Aorta (tissue), 5 donors: ENCODE data around the gene HTR2B. TPM values are rescaled to one million over a fixed set of nuclear protein-coding genes. Genes with fewer than 3 reads are reported as not detected.
"Not testable (repeated sequence)": the region's sequence is repeated elsewhere in the genome, so short reads cannot be mapped to it uniquely, and the experiment has no call there.

ENCODE experiments used
- ATAC-seq: fragments of 200-7000 bp; cut with Tn5 transposase; one replicate; pipeline ENCODE4 v1.9.1; 2022; ENCODE audit warnings: moderate library complexity; ENCODE audit not compliant: low FRiP score
- DNase-seq, 2 donors: peaks; one replicate each; pipeline ENCODE4 v3.0.0-alpha.2; 2020
- H3K27ac ChIP-seq, 2 donors: one replicate each; pipeline ENCODE4 v1.5.1; 2013; ENCODE audit warnings: low read length in 2 of 2, mild to moderate bottlenecking in 2 of 2, moderate library complexity in 2 of 2, control low read depth in 1 of 2, inconsistent platforms in 1 of 2, low read depth in 1 of 2
- H3K27me3 ChIP-seq, 2 donors: one replicate each; pipeline ENCODE4 v1.6.1; 2013; ENCODE audit warnings: control low read depth in 1 of 2, low read length in 1 of 2, mild to moderate bottlenecking in 1 of 2, moderate library complexity in 1 of 2; ENCODE audit not compliant: insufficient read depth in 2 of 2, control insufficient read depth in 1 of 2
- H3K36me3 ChIP-seq, 2 donors: one replicate each; pipeline ENCODE4 v1.6.1; 2013; ENCODE audit warnings: control low read depth in 1 of 2, low read length in 1 of 2, mild to moderate bottlenecking in 1 of 2; ENCODE audit not compliant: insufficient read depth in 2 of 2, control insufficient read depth in 1 of 2
- H3K4me1 ChIP-seq, 2 donors: one replicate each; pipeline ENCODE4 v1.6.1; 2013; ENCODE audit warnings: low read length in 2 of 2, control low read depth in 1 of 2, mild to moderate bottlenecking in 1 of 2, moderate library complexity in 1 of 2; ENCODE audit not compliant: insufficient read depth in 2 of 2, control insufficient read depth in 1 of 2
- H3K4me3 ChIP-seq, 2 donors: one replicate each; pipeline ENCODE4 v1.5.1; 2013; ENCODE audit warnings: low read length in 2 of 2, control low read depth in 1 of 2, mild to moderate bottlenecking in 1 of 2
- H3K9me3 ChIP-seq: one replicate; pipeline ENCODE4 v1.6.1; 2013; ENCODE audit warnings: mild to moderate bottlenecking, low read length; ENCODE audit not compliant: control insufficient read depth
- WGBS, 2 donors: extraction: QIAGEN DNeasy Blood & Tissue Kit; methylation state at CpG; one replicate each; pipeline ENCODE4 v1.1.7; 2013; 5-methylcytosine and 5-hydroxymethylcytosine counted together
- intact Hi-C, 2 donors: fragments of 100-400 bp; cut with DNase I; formaldehyde crosslinking; loops; one replicate each; pipeline versions ENCODE4 v1.14.2 to v1.15.0; 2022
- polyA plus RNA-seq, 2 donors: library from polyadenylated mRNA; stranded (reverse); fragments of 200-250 nt; gene quantifications; one replicate each; pipeline ENCODE4 v1.2.3, GENCODE V29; 2013
- total RNA-seq, 2 donors: library from RNA; stranded (reverse); fragmentation: NEBNext Ultra II Directional; extraction: Animal tissue kit (Norgen Biotek cat#: 25700); gene quantifications; one replicate each; pipeline ENCODE4 v1.2.1, GENCODE V29; 2021
- donor health status: healthy with polysubstance abuse.
- donor health status: Bipolar disorder and iron deficiency.
- donor health status: DM: no; HTN: no; CAD: no.
- donor health status: DM: no; HTN: no; CAD: no.
- donor health status: DM: yes; HTN: yes; CAD: no.

HTR2B gene
- total and polyA plus RNA-seq, 4 donors = 2.0 to 6.6 (median 4.0) TPM

GRCh38 chr2:231088754-231089153 lies 36.1 kb downstream of the HTR2B start:
- H3K4me1 ChIP-seq = no peaks in the 10 kb centered on the region
- H3K36me3 ChIP-seq = peaks cover 9 to 10% of the 10 kb centered on the region in 2 donors
- WGBS, 2 donors = 79 to 86% methylated on average over 4 of the region's 4 CpGs

GRCh38 chr2:231084565-231084964 lies 40.3 kb downstream of the HTR2B start:
- H3K4me3 ChIP-seq = no peak overlapping the region
- intact Hi-C loops = no loop called here
- 95 to 100% methylated on average over 1 of the region's 1 CpG for WGBS, 2 donors
- H3K27ac ChIP-seq = no peak overlapping the region
- H3K36me3 ChIP-seq = peaks cover 7 to 12% of the 10 kb centered on the region in 2 donors
- no peaks in the 10 kb centered on the region for H3K27me3 ChIP-seq
- no peaks in the 10 kb centered on the region for H3K9me3 ChIP-seq
- no peaks in the 10 kb centered on the region for H3K4me1 ChIP-seq
- DNase-seq (no peak), ATAC-seq (no peak)

More at GRCh38 chr2:231088754-231089153, 36.1 kb downstream of the HTR2B start:
- Histone ChIP-seq H3K4me3 (no peak overlapping the region), H3K9me3 (no peaks in the 10 kb centered on the region), H3K27ac (no peak overlapping the region), H3K27me3 (no peaks in the 10 kb centered on the region)
- intact Hi-C loops = no loop called here
- DNase-seq = no peak
- ATAC-seq = no peak

- ATAC-seq (no peak), DNase-seq (no peak)
- Histone ChIP-seq H3K9me3 (no peaks in the 10 kb centered on the region), H3K4me3 (no peak overlapping the region), H3K36me3 (peaks cover 0 to 2% of the 10 kb centered on the region in 2 donors), H3K27ac (no peak overlapping the region), H3K4me1 (no peaks in the 10 kb centered on the region), H3K27me3 (no peaks in the 10 kb centered on the region)
- WGBS, 2 donors = 83 to 92% methylated on average over 1 of the region's 1 CpG
- intact Hi-C loops = no loop called here
These were observed 55.3 kb downstream of the HTR2B start for GRCh38 chr2:231069379-231070054.

DNA sequence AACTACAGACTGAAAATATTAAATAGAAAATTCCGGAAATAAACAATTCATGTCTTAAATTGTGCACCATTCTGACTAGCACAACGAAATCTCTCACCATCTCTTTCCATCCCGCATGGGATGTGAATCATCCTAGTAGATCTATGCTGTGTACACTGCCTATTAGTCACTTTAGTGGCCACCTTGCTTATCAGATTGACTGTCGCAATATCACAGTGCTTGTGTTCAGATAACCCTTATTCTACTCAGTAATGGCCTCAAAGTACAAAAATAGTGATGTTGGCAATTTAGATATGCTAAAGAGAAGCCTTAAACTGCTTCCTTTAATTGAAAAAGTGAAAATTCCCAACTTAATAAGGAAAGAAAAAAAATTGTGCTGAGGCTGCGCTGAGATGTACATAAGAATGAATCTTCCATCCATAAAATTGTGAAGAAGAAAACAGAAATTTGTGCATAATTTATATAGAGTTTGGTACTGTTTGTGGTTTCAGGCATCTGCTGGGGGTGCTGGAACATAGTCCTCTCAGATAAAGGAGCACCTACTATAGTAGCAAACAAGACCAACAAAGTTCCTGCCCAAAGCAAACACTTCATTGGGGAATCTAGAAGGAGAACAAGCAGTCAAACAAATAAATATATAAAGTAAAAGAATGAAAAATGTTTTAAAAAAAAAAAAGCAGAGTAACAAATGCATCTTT lies 56.2 kb downstream of the HTR2B start:
- 93 to 94% methylated on average over 5 of the region's 5 CpGs for WGBS, 2 donors
- no peak for ATAC-seq
- intact Hi-C loops = no loop called here

DNA sequence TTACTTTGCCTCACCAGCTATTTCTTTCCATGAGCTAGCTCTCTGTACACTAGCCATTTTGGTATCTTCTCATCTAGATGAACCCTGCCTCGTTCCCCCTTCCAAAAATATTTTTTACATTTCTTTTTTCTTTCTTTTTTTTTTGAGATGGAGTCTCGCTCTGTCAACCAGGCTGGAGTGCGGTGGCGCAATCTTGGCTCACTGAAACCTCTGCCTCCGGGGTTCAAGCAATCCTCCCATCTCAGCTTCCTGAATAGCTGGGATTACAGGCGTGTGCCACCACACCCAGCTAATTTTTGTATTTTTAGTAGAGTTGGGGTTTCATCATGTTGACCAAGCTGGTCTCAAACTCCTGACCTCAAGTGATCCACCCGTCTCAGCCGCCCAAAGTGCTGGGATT lies 57.3 kb downstream of the HTR2B start:
- H3K27ac ChIP-seq, H3K9me3 ChIP-seq, ATAC-seq, H3K36me3 ChIP-seq, intact Hi-C loops, H3K4me3 ChIP-seq, H3K27me3 ChIP-seq, H3K4me1 ChIP-seq, DNase-seq: not testable (repeated sequence)
- WGBS, 2 donors = 92 to 94% methylated on average over 8 of the region's 8 CpGs

More for the DNA sequence above, 56.2 kb downstream of the HTR2B start:
- peaks cover 2 to 3% of the 10 kb centered on the region in 2 donors for H3K36me3 ChIP-seq
- no peak for DNase-seq
- H3K9me3 ChIP-seq = no peaks in the 10 kb centered on the region
- H3K4me3 ChIP-seq = no peak overlapping the region
- H3K27ac ChIP-seq = no peak overlapping the region
- no peaks in the 10 kb centered on the region for H3K27me3 ChIP-seq
- no peaks in the 10 kb centered on the region for H3K4me1 ChIP-seq

- DNase-seq (no peak), ATAC-seq (no peak)
- WGBS, 2 donors = 91 to 92% methylated on average over 1 of the region's 1 CpG
- intact Hi-C loops = no loop called here
- Histone ChIP-seq H3K4me3 (no peak overlapping the region), H3K27me3 (no peaks in the 10 kb centered on the region), H3K4me1 (no peaks in the 10 kb centered on the region), H3K36me3 (peaks cover 2 to 4% of the 10 kb centered on the region in 2 donors), H3K27ac (no peak overlapping the region), H3K9me3 (no peaks in the 10 kb centered on the region)
These were observed 58.9 kb downstream of the HTR2B start for GRCh38 chr2:231065966-231066365.

- 96 to 100% methylated on average over 1 of the region's 1 CpG for WGBS, 2 donors
- no peaks in the 10 kb centered on the region for H3K9me3 ChIP-seq
- H3K27me3 ChIP-seq = no peaks in the 10 kb centered on the region
- peaks cover 0 to 10% of the 10 kb centered on the region in 2 donors for H3K4me1 ChIP-seq
- H3K27ac ChIP-seq = no peak overlapping the region
- peaks cover 0 to 4% of the 10 kb centered on the region in 2 donors for H3K36me3 ChIP-seq
- intact Hi-C loops = no loop called here
- H3K4me3 ChIP-seq = no peak overlapping the region
- DNase-seq (no peak), ATAC-seq (no peak)
These were observed 61.5 kb downstream of the HTR2B start for GRCh38 chr2:231063347-231063746.

DNA sequence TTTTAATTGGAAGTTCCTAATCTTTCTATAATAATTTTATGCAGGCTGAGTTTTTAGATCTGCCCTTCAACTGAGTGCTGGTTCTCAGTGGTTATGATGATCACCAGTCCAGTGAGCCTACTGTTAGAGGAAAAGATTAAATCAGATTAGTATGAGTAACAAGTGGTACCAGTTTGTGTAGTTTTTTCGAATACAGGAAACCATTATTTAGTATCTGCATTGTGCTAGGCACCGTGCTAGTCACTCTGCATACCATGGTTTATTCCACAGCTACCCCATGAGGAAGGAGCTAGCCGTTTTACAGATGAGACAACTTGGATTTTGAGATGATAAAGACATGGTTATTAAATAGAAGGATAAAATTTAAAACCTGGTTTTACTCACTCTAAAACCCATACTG lies 62.1 kb downstream of the HTR2B start:
- WGBS, 2 donors = 88 to 89% methylated on average over 3 of the region's 3 CpGs
- no peaks in the 10 kb centered on the region for H3K9me3 ChIP-seq
- peaks cover 0 to 4% of the 10 kb centered on the region in 2 donors for H3K36me3 ChIP-seq
- ATAC-seq (no peak), DNase-seq (no peak)
- peaks cover 0 to 15% of the 10 kb centered on the region in 2 donors for H3K4me1 ChIP-seq
- H3K27me3 ChIP-seq = no peaks in the 10 kb centered on the region
- no peak overlapping the region for H3K4me3 ChIP-seq
- intact Hi-C loops = no loop called here
- no peak overlapping the region for H3K27ac ChIP-seq

GRCh38 chr2:231059756-231060155 lies 65.1 kb downstream of the HTR2B start:
- peaks cover 0 to 4% of the 10 kb centered on the region in 2 donors for H3K36me3 ChIP-seq
- no peak overlapping the region for H3K4me3 ChIP-seq
- H3K4me1 ChIP-seq = peaks cover 0 to 18% of the 10 kb centered on the region in 2 donors
- no peak overlapping the region for H3K27ac ChIP-seq
- WGBS, 2 donors = 76 to 79% methylated on average over 2 of the region's 2 CpGs
- no peaks in the 10 kb centered on the region for H3K9me3 ChIP-seq
- H3K27me3 ChIP-seq = no peaks in the 10 kb centered on the region
- DNase-seq (no peak), ATAC-seq (no peak)
- intact Hi-C loops = loop anchor here (10.0 kb wide), 1 partner anchor 235 kb away; no protein-coding TSS in a partner anchor
